ENCODE data around the gene RABAC1. TPM values are rescaled to one million over a fixed set of nuclear protein-coding genes. Genes with fewer than 3 reads are reported as not detected.

RABAC1 gene
- total and polyA plus RNA-seq, 2 of the 8 experiments (the other 6 are each of a cell fraction or from before 2014, with no cell fraction given) = 124 to 439 TPM

DNA sequence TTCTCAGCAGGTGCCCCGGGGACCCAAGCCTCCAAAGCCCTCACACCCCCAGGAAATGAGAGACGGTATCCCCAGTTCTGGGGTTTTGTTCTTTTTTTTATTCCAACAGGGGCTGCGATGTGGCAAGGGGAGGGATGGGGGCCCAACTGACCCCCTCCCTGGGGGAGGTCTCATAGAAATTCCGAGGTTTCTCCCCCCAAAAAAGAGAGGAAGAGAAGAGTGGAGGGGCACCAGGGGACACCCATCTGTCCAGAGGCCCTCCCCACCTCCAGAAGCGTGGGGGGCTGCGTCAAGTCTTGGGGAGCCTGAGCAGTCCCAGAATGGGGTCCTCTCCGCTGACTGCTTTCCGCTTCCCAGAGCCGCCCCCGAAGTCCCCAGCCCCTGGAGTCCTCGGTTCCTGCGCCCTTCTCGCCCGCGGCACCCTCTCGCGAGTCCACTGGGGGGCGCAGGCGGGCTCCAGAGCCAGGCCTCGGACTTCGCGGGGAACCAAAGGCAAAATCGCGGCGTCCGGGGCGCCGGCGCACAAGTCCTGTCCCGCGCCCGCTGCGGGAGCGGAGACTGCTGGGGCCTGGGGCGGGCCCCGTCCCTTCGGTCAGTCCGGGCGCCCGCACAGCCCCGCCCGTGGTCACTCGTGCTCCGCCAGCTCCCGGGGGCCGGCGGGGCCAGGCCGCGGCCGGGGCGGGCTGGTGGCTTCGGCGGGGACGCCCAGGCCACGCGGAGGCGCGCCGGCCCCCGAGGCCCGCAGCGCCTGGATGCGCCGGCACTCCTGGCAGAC is 39.3 kb upstream of the RABAC1 start:
- H4K8ac ChIP-seq (ENCODE audit: extremely low read depth, insufficient read depth, low read length) = no peak overlapping the region
- H2AK5ac ChIP-seq (ENCODE audit: low read depth, low read length) = no peak overlapping the region
- no peak overlapping the region for H3K9ac ChIP-seq (replicated peaks in 1 of 4; ENCODE audit: extremely low read depth in 1 of 4, low read depth in 3 of 4, low read length in 3 of 4)
- H3K23me2 ChIP-seq (ENCODE audit: low read depth, low read length) = peaks cover 15% of the 10 kb centered on the region; the same call in 1 of the 2 replicates
- H3K4me1 ChIP-seq (replicated peaks in 1 of 4; ENCODE audit: control insufficient read depth in 3 of 4, insufficient read depth in 4 of 4, low read length in 3 of 4) = peaks cover 0 to 19% (median 7%) of the 10 kb centered on the region in 4 experiments; a peak in 5 of 7 replicates
- H3K4me2 ChIP-seq (ENCODE audit: insufficient read depth in 1 of 2, low read depth in 2 of 2, low read length in 2 of 2) = peak overlapping the region; percentile 78 to 79
- H2BK15ac ChIP-seq (ENCODE audit: low read length) = no peak overlapping the region
- no peak overlapping the region for H3K18ac ChIP-seq (ENCODE audit: extremely low read depth, low read length)
- no peaks in the 10 kb centered on the region for H3K79me2 ChIP-seq (ENCODE audit: control insufficient read depth in 1 of 2, insufficient read depth in 2 of 2, low read length in 2 of 2)
- no peak overlapping the region for H2BK120ac ChIP-seq (replicated peaks; ENCODE audit: low read depth, low read length)
- no peak overlapping the region for H3K4ac ChIP-seq (replicated peaks; ENCODE audit: insufficient read length, low read depth, low read length)
- H3K79me1 ChIP-seq (ENCODE audit: low read depth, low read length) = no peaks in the 10 kb centered on the region
- H3K14ac ChIP-seq (ENCODE audit: insufficient read length) = no peak overlapping the region
- peaks cover 13 to 68% (median 58%) of the 10 kb centered on the region in 4 experiments for H3K27me3 ChIP-seq (replicated peaks in 1 of 4; ENCODE audit: control insufficient read depth in 3 of 4, extremely low read depth in 1 of 4, insufficient read depth in 3 of 4, low read length in 3 of 4)
- no peak overlapping the region for H3K23ac ChIP-seq (ENCODE audit: insufficient read length)
- H2BK12ac ChIP-seq (ENCODE audit: low read depth, low read length) = no peak overlapping the region
- peaks cover 9 to 21% of the 10 kb centered on the region in 2 experiments for H4K20me1 ChIP-seq (replicated peaks in 1 of 2; ENCODE audit: control insufficient read depth in 1 of 2, insufficient read depth in 2 of 2, low read length in 2 of 2)
- H3K56ac ChIP-seq (replicated peaks; ENCODE audit: insufficient read length, low read depth, low read length) = no peak overlapping the region
- H2BK20ac ChIP-seq (ENCODE audit: low read length) = no peak overlapping the region
- POLR2A ChIA-PET (ENCODE audit: partially characterized antibody) = interaction anchor here (1.0 to 1.1 kb wide), 2 partner anchors 12 to 13 kb away, joined by 3 to 5 read pairs; no protein-coding TSS in a partner anchor
- no peak overlapping the region for H2AFZ ChIP-seq (ENCODE audit: low read length)
- H4K91ac ChIP-seq (replicated peaks; ENCODE audit: insufficient read length, low read length) = no peak overlapping the region
- CTCF ChIA-PET (ENCODE audit: partially characterized antibody) = interaction anchor here (0.8 to 3.5 kb wide), 7 partner anchors 25 to 37 kb away, joined by 3 to 27 read pairs (median 10); no protein-coding TSS in a partner anchor
- no peak overlapping the region for H4K5ac ChIP-seq (ENCODE audit: insufficient read length, low read depth, low read length)
- no peak overlapping the region for H3K27ac ChIP-seq (ENCODE audit: low read depth, low read length)
- no peaks in the 10 kb centered on the region; a peak in 1 of 8 replicates for H3K36me3 ChIP-seq (ENCODE audit: control insufficient read depth in 2 of 4, insufficient read depth in 4 of 4, low read length in 3 of 4)
- 5% methylated on average over 27 of the region's 64 CpGs; no CpG with 5 or more reads in 1 of the 2 experiments for WGBS, 2 experiments (ENCODE audit: extremely low coverage in 1 of 2, insufficient coverage in 1 of 2, insufficient read length in 1 of 2, insufficient replicate concordance in 2 of 2, low coverage in 1 of 2, low lambda C conversion rate in 2 of 2, missing lambda C conversion rate in 1 of 2)
- peak in 1 of 2 experiments; percentile 91 for DNase-seq (ENCODE audit: low read depth in 1 of 2, low spot score in 2 of 2)
- H3K4me3 ChIP-seq (ENCODE audit: extremely low read depth in 1 of 4, insufficient read depth in 2 of 4, low read depth in 3 of 4, low read length in 4 of 4) = peak overlapping the region in 2 of 4 experiments; percentile 29 to 46; a peak in 6 of 8 replicates
- FAIRE-seq = no peak
- no peak overlapping the region for H2BK5ac ChIP-seq (ENCODE audit: low read depth, low read length)
- H3K9me3 ChIP-seq (ENCODE audit: insufficient read depth in 2 of 2, low read depth in 1 of 2, low read length in 1 of 2) = no peaks in the 10 kb centered on the region
- TF ChIP-seq RXRA (IDR thresholded peaks at IDR 0.05; ENCODE audit: insufficient read depth, low read depth, low read length) (no peak), POLR2AphosphoS5 (IDR thresholded peaks at IDR 0.05; ENCODE audit: low read depth, low read length) (peak; percentile 38; the same call in 1 of the 2 replicates), GABPA (IDR thresholded peaks at IDR 0.05; ENCODE audit: borderline replicate concordance, insufficient read depth, low read length) (peak; percentile 58; the same call in 1 of the 2 replicates), RAD21 (IDR thresholded peaks at IDR 0.05 in 1 of 2, conservative IDR thresholded peaks at IDR 0.05 in 1 of 2; ENCODE audit: low read depth in 2 of 2, low read length in 2 of 2) (peak; percentile 51 to 74), KDM4A (IDR thresholded peaks at IDR 0.05; ENCODE audit: low read depth, low read length, severe bottlenecking) (peak; percentile 63), HDAC2 (IDR thresholded peaks at IDR 0.05; ENCODE audit: borderline replicate concordance in 1 of 2, low read depth in 2 of 2, low read length in 2 of 2) (0 out of 4 replicates have a peak, but pooled peaks of 1 of the 2 experiments have one; percentile 19)
- TF ChIP-seq, protein P1, sequence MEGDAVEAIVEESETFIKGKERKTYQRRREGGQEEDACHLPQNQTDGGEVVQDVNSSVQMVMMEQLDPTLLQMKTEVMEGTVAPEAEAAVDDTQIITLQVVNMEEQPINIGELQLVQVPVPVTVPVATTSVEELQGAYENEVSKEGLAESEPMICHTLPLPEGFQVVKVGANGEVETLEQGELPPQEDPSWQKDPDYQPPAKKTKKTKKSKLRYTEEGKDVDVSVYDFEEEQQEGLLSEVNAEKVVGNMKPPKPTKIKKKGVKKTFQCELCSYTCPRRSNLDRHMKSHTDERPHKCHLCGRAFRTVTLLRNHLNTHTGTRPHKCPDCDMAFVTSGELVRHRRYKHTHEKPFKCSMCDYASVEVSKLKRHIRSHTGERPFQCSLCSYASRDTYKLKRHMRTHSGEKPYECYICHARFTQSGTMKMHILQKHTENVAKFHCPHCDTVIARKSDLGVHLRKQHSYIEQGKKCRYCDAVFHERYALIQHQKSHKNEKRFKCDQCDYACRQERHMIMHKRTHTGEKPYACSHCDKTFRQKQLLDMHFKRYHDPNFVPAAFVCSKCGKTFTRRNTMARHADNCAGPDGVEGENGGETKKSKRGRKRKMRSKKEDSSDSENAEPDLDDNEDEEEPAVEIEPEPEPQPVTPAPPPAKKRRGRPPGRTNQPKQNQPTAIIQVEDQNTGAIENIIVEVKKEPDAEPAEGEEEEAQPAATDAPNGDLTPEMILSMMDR (IDR thresholded peaks at IDR 0.05; ENCODE audit: control extremely low read depth in 1 of 3, insufficient read depth in 1 of 3, low read depth in 1 of 3, low read length in 3 of 3) = peak; percentile 79 to 88 (median 82)

All from H1 (cell line).